MM.1S (cell line): ENCODE data around the gene APBB2.

Experiments
- DNase-seq: peaks from one replicate; pipeline ENCODE4 v3.0.0-alpha.2; 2015
- H2AFZ ChIP-seq: fragments of 300-600 bp; sonication (generic); 2 replicates; pipeline ENCODE4 v1.6.0; 2016; ENCODE audit warnings: antibody characterized with exemption, low read length
- H3F3A ChIP-seq: fragments of 300-600 bp; sonication (generic); 2 replicates; pipeline ENCODE4 v1.6.1; 2016; ENCODE audit warnings: mild to moderate bottlenecking, antibody characterized with exemption, low read length, moderate library complexity, mixed read lengths; ENCODE audit not compliant: insufficient read depth
- H3K27ac ChIP-seq: fragments of 300-600 bp; sonication (generic); 2 replicates; pipeline ENCODE4 v1.5.1; 2016; ENCODE audit warnings: mild to moderate bottlenecking, low read length
- H3K27me3 ChIP-seq: fragments of 300-600 bp; sonication (generic); replicated peaks from 2 replicates; pipeline ENCODE4 v1.6.0; 2016; ENCODE audit warnings: low read length; ENCODE audit not compliant: insufficient read depth
- H3K36me3 ChIP-seq: fragments of 300-600 bp; sonication (generic); replicated peaks from 2 replicates; pipeline ENCODE4 v1.6.1; 2016; ENCODE audit warnings: mild to moderate bottlenecking, low read length, mixed read lengths; ENCODE audit not compliant: insufficient read depth
- H3K4me1 ChIP-seq: fragments of 300-600 bp; sonication (generic); 2 replicates; pipeline ENCODE4 v1.6.1; 2016; ENCODE audit warnings: low read length, mixed read lengths
- H3K4me2 ChIP-seq: fragments of 300-600 bp; sonication (generic); 2 replicates; pipeline ENCODE4 v1.6.0; 2016; ENCODE audit warnings: low read depth, low read length
- H3K4me3 ChIP-seq: fragments of 300-600 bp; sonication (generic); 2 replicates; pipeline ENCODE4 v1.5.1; 2016; ENCODE audit warnings: low read length, mixed read lengths
- H3K79me2 ChIP-seq: fragments of 300-600 bp; sonication (generic); 2 replicates; pipeline ENCODE4 v1.6.1; 2016; ENCODE audit warnings: mixed run types, low read length, mixed read lengths
- H3K9ac ChIP-seq: fragments of 300-600 bp; sonication (generic); 2 replicates; pipeline ENCODE4 v1.6.1; 2016; ENCODE audit warnings: low read length, mixed read lengths
- H3K9me2 ChIP-seq: fragments of 300-600 bp; sonication (generic); replicated peaks from 2 replicates; pipeline ENCODE4 v1.6.1; 2016; ENCODE audit warnings: mild to moderate bottlenecking, low read length, mixed read lengths; ENCODE audit not compliant: insufficient read depth
- H3K9me3 ChIP-seq: fragments of 300-600 bp; sonication (generic); replicated peaks from 2 replicates; pipeline ENCODE4 v1.6.1; 2016; ENCODE audit warnings: mild to moderate bottlenecking, low read length, mixed read lengths; ENCODE audit not compliant: insufficient read depth
- H4K20me1 ChIP-seq: fragments of 300-600 bp; sonication (generic); 2 replicates; pipeline ENCODE4 v1.6.1; 2016; ENCODE audit warnings: mild to moderate bottlenecking, low read length, moderate library complexity, mixed read lengths; ENCODE audit not compliant: insufficient read depth
- EZH2 ChIP-seq: fragments of 300-600 bp; sonication (generic); optimal IDR thresholded peaks from 2 replicates; pipeline ENCODE3; 2017; ENCODE audit warnings: low read depth, mild to moderate bottlenecking, antibody characterized with exemption, low read length, mixed read lengths
- EZH2phosphoT487 ChIP-seq: fragments of 300-600 bp; sonication (generic); IDR thresholded peaks from 2 replicates; pipeline ENCODE4 v1.6.1; 2018; ENCODE audit warnings: antibody characterized with exemption, low read length
- TF ChIP-seq, protein P1 (sequence below): fragments of 300-600 bp; sonication (generic); IDR thresholded peaks from 2 replicates; pipeline ENCODE4 v1.5.1; 2016; ENCODE audit warnings: antibody characterized with exemption, low read length, mixed read lengths

The APBB2 gene

GRCh38 chr4:40916880-40917279, 297.5 kb downstream of the APBB2 start:
- no peaks in the 10 kb centered on the region for H4K20me1 ChIP-seq
- no peak for TF ChIP-seq EZH2phosphoT487
- TF ChIP-seq, protein P1, sequence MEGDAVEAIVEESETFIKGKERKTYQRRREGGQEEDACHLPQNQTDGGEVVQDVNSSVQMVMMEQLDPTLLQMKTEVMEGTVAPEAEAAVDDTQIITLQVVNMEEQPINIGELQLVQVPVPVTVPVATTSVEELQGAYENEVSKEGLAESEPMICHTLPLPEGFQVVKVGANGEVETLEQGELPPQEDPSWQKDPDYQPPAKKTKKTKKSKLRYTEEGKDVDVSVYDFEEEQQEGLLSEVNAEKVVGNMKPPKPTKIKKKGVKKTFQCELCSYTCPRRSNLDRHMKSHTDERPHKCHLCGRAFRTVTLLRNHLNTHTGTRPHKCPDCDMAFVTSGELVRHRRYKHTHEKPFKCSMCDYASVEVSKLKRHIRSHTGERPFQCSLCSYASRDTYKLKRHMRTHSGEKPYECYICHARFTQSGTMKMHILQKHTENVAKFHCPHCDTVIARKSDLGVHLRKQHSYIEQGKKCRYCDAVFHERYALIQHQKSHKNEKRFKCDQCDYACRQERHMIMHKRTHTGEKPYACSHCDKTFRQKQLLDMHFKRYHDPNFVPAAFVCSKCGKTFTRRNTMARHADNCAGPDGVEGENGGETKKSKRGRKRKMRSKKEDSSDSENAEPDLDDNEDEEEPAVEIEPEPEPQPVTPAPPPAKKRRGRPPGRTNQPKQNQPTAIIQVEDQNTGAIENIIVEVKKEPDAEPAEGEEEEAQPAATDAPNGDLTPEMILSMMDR = peak; percentile 56
- H3K4me2 ChIP-seq = no peak overlapping the region
- H3K27ac ChIP-seq = no peak overlapping the region
- no peaks in the 10 kb centered on the region for H3K9me2 ChIP-seq
- H3K9ac ChIP-seq = no peak overlapping the region
- no peaks in the 10 kb centered on the region for H3K27me3 ChIP-seq
- no peak overlapping the region for H2AFZ ChIP-seq
- H3K79me2 ChIP-seq = no peaks in the 10 kb centered on the region
- no peaks in the 10 kb centered on the region for H3F3A ChIP-seq
- DNase-seq = peak; percentile 33
- no peaks in the 10 kb centered on the region for H3K4me1 ChIP-seq
- no peaks in the 10 kb centered on the region for H3K36me3 ChIP-seq
- no peaks in the 10 kb centered on the region for H3K9me3 ChIP-seq
- H3K4me3 ChIP-seq = no peak overlapping the region

DNA sequence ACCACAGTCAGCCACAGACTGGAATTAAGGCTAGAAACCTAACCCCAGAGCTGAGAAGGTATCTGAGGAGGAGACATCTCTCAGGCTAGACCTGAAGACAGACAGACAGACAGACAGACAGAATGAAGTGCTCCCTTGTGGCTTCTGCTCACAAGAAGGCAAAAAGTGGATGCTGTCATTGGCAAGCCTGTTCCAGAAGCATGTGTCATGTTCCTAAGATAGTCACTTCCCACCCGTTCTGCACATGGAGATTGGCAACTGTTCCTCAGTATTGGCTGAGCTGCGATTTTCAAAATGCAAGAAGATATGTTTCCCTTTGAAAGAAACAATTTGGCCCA, 298.2 kb downstream of the APBB2 start:
- no peak overlapping the region for H3K27ac ChIP-seq

GRCh38 chr4:40915318-40916217, 298.8 kb downstream of the APBB2 start:
- no peaks in the 10 kb centered on the region for H3K27me3 ChIP-seq
- H3F3A ChIP-seq = no peaks in the 10 kb centered on the region
- no peaks in the 10 kb centered on the region for H3K4me1 ChIP-seq
- no peaks in the 10 kb centered on the region for H3K9me2 ChIP-seq
- H3K9ac ChIP-seq = no peak overlapping the region
- no peak overlapping the region for H3K4me3 ChIP-seq
- no peaks in the 10 kb centered on the region for H4K20me1 ChIP-seq
- no peaks in the 10 kb centered on the region for H3K79me2 ChIP-seq
- H3K36me3 ChIP-seq = no peaks in the 10 kb centered on the region
- H3K4me2 ChIP-seq = no peak overlapping the region
- H2AFZ ChIP-seq = no peak overlapping the region
- no peak overlapping the region for H3K27ac ChIP-seq
- DNase-seq = no peak
- H3K9me3 ChIP-seq = no peaks in the 10 kb centered on the region
- TF ChIP-seq, protein P1 = no peak
- TF ChIP-seq EZH2 = no peak

More for the DNA sequence above, 298.2 kb downstream of the APBB2 start:
- TF ChIP-seq, protein P1 = no peak
- TF ChIP-seq EZH2 = no peak
- TF ChIP-seq EZH2phosphoT487 = no peak
- H4K20me1 ChIP-seq = no peaks in the 10 kb centered on the region
- no peak overlapping the region for H3K4me3 ChIP-seq
- H3K36me3 ChIP-seq = no peaks in the 10 kb centered on the region
- no peak overlapping the region for H2AFZ ChIP-seq
- no peak for DNase-seq
- H3K79me2 ChIP-seq = no peaks in the 10 kb centered on the region
- H3K4me2 ChIP-seq = no peak overlapping the region
- no peak overlapping the region for H3K9ac ChIP-seq
- no peaks in the 10 kb centered on the region for H3K9me2 ChIP-seq
- no peaks in the 10 kb centered on the region for H3K4me1 ChIP-seq
- no peaks in the 10 kb centered on the region for H3K9me3 ChIP-seq
- H3F3A ChIP-seq = no peaks in the 10 kb centered on the region
- no peaks in the 10 kb centered on the region for H3K27me3 ChIP-seq
